A673 (cell line): ENCODE measurements around the gene TMEM100. TPM values are rescaled to one million over a fixed set of nuclear protein-coding genes. Genes with fewer than 3 reads are reported as not detected.

ENCODE experiments used
- BruUV-seq: library from RNA; stranded (reverse); fragments of 400-500 nt; replicated peaks from 2 replicates; lab custom pipeline; 2021; lab: Mats Ljungman, UMichigan
- CTCF ChIA-PET: fragments of 300-600 bp; sonication (Branson Sonifier 250); formaldehyde crosslinking; loops from one replicate; lab custom pipeline; 2022; ENCODE audit warnings: antibody characterized with exemption; lab: Charles Lee
- POLR2A ChIA-PET: fragments of 300-600 bp; sonication (Branson Sonifier 250); formaldehyde crosslinking; loops from one replicate; lab custom pipeline; 2022; ENCODE audit warnings: antibody characterized with exemption; ENCODE audit not compliant: low non-redundant PET; lab: Charles Lee
- DNase-seq: peaks from one replicate; pipeline ENCODE4 v3.0.0-alpha.2; 2015; ENCODE audit warnings: low spot score
- H3K27ac ChIP-seq: fragments of 200-600 bp; sonication (generic); 2 replicates; pipeline ENCODE4 v1.5.1; 2016; ENCODE audit warnings: mixed run types, low read depth, mild to moderate bottlenecking, mixed read lengths, antibody characterized with exemption, low read length; ENCODE audit not compliant: poor library complexity, severe bottlenecking
- H3K27me3 ChIP-seq: fragments of 200-600 bp; sonication (generic); replicated peaks from 2 replicates; pipeline ENCODE4 v1.6.1; 2017; ENCODE audit warnings: mixed run types, low read depth, mild to moderate bottlenecking, mixed read lengths, antibody characterized with exemption, low read length; ENCODE audit not compliant: insufficient read depth, poor library complexity
- H3K36me3 ChIP-seq: fragments of 200-600 bp; sonication (generic); 2 replicates; pipeline ENCODE4 v1.6.1; 2016; ENCODE audit warnings: mixed run types, mild to moderate bottlenecking, mixed read lengths, antibody characterized with exemption, low read length; ENCODE audit not compliant: insufficient read depth, poor library complexity, severe bottlenecking
- H3K4me1 ChIP-seq: fragments of 200-600 bp; sonication (generic); 2 replicates; pipeline ENCODE4 v1.6.1; 2017; ENCODE audit warnings: mixed run types, mild to moderate bottlenecking, mixed read lengths, antibody characterized with exemption, low read length; ENCODE audit not compliant: insufficient read depth, poor library complexity, severe bottlenecking
- H3K4me3 ChIP-seq: fragments of 200-600 bp; sonication (generic); 2 replicates; pipeline ENCODE4 v1.5.1; 2016; ENCODE audit warnings: low read depth, mixed run types, mild to moderate bottlenecking, mixed read lengths, low read length; ENCODE audit not compliant: poor library complexity, severe bottlenecking
- H3K9me3 ChIP-seq: fragments of 200-600 bp; sonication (generic); 2 replicates; pipeline ENCODE4 v1.6.1; 2016; ENCODE audit warnings: mixed run types, low read depth, mild to moderate bottlenecking, mixed read lengths, antibody characterized with exemption, low read length; ENCODE audit not compliant: poor library complexity, severe bottlenecking
- EZH2 ChIP-seq: fragments of 200-600 bp; sonication (generic); IDR thresholded peaks from 2 replicates; pipeline ENCODE4 v1.6.1; 2017; ENCODE audit warnings: borderline replicate concordance, low read depth, mild to moderate bottlenecking, mixed read lengths, antibody characterized with exemption, low read length; ENCODE audit not compliant: poor library complexity, severe bottlenecking
- intact Hi-C: fragments of 100-400 bp; cut with micrococcal nuclease; formaldehyde crosslinking; loops from one replicate; pipeline ENCODE4 v1.10.0; 2022; ENCODE audit not compliant: unreplicated experiment
- total RNA-seq: library from RNA; stranded (reverse); gene quantifications from 2 replicates; pipeline ENCODE4 v1.2.3, GENCODE V29; 2021
- TF ChIP-seq, protein P1 (sequence below): fragments of 300-800, 200-600 bp; sonication (generic); conservative IDR thresholded peaks from 2 replicates; pipeline ENCODE4 v1.5.1; 2017; ENCODE audit warnings: low read depth, mild to moderate bottlenecking, antibody characterized with exemption, low read length, moderate library complexity, mixed read lengths

The TMEM100 gene
- total RNA-seq, 1 experiment from 2014 or later: 7.9 TPM

GRCh38 chr17:55727920-55728319 is 5.3 kb upstream of the TMEM100 start:
- Histone ChIP-seq H3K27me3 (no peaks in the 10 kb centered on the region), H3K4me1 (peaks cover 78% of the 10 kb centered on the region), H3K9me3 (no peaks in the 10 kb centered on the region), H3K27ac (no peak overlapping the region), H3K4me3 (no peak overlapping the region), H3K36me3 (no peaks in the 10 kb centered on the region)
- DNase-seq: no peak
- POLR2A ChIA-PET: no interaction called here
- intact Hi-C loops: no loop called here
- CTCF ChIA-PET: no interaction called here
- TF ChIP-seq, protein P1, sequence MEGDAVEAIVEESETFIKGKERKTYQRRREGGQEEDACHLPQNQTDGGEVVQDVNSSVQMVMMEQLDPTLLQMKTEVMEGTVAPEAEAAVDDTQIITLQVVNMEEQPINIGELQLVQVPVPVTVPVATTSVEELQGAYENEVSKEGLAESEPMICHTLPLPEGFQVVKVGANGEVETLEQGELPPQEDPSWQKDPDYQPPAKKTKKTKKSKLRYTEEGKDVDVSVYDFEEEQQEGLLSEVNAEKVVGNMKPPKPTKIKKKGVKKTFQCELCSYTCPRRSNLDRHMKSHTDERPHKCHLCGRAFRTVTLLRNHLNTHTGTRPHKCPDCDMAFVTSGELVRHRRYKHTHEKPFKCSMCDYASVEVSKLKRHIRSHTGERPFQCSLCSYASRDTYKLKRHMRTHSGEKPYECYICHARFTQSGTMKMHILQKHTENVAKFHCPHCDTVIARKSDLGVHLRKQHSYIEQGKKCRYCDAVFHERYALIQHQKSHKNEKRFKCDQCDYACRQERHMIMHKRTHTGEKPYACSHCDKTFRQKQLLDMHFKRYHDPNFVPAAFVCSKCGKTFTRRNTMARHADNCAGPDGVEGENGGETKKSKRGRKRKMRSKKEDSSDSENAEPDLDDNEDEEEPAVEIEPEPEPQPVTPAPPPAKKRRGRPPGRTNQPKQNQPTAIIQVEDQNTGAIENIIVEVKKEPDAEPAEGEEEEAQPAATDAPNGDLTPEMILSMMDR: no peak
- TF ChIP-seq EZH2: no peak
- BruUV-seq: no TSS peak

- no peak for TF ChIP-seq EZH2
- TF ChIP-seq, protein P1: no peak
- ChIA-PET POLR2A (no interaction called here), CTCF (no interaction called here)
- no peaks in the 10 kb centered on the region for H3K27me3 ChIP-seq
- peaks cover 73% of the 10 kb centered on the region for H3K4me1 ChIP-seq
- BruUV-seq: no TSS peak
- intact Hi-C loops: no loop called here
- DNase-seq: no peak
- no peak overlapping the region for H3K27ac ChIP-seq
- H3K4me3 ChIP-seq: no peak overlapping the region
- no peaks in the 10 kb centered on the region for H3K36me3 ChIP-seq
- no peaks in the 10 kb centered on the region for H3K9me3 ChIP-seq
Measured at GRCh38 chr17:55727275-55727674, 4.6 kb upstream of the TMEM100 start.

GRCh38 chr17:55726440-55726839 is 3.8 kb upstream of the TMEM100 start:
- no peaks in the 10 kb centered on the region for H3K27me3 ChIP-seq
- TF ChIP-seq, protein P1: no peak
- TF ChIP-seq EZH2: no peak
- BruUV-seq: no TSS peak
- POLR2A ChIA-PET: no interaction called here
- intact Hi-C loops: no loop called here
- H3K4me3 ChIP-seq: no peak overlapping the region
- H3K4me1 ChIP-seq: peaks cover 73% of the 10 kb centered on the region
- CTCF ChIA-PET: no interaction called here
- no peak overlapping the region for H3K27ac ChIP-seq
- H3K9me3 ChIP-seq: no peaks in the 10 kb centered on the region
- no peaks in the 10 kb centered on the region for H3K36me3 ChIP-seq
- peak; percentile 64 for DNase-seq
